ENCODE results near the gene HSF5.

DNA sequence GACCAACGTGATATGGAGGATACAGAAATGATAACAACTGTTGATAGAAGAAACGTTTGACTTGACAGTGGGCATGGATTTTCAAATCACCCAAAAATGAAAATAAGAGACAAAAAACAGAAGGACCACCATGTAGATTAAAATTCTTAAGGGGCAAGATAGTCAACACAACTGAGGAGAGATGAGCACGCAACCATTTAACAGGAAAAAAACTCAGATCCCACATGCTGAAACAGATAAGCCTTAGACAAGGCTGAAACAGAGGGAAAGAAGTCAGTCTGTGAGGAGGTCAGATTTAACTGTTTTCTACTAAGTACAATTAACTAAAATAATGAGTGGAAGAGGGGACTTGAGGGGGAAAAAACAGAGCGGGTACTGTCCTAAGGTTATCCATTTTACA, 92.0 kb downstream of the HSF5 start:
- TF ChIP-seq, protein P1, sequence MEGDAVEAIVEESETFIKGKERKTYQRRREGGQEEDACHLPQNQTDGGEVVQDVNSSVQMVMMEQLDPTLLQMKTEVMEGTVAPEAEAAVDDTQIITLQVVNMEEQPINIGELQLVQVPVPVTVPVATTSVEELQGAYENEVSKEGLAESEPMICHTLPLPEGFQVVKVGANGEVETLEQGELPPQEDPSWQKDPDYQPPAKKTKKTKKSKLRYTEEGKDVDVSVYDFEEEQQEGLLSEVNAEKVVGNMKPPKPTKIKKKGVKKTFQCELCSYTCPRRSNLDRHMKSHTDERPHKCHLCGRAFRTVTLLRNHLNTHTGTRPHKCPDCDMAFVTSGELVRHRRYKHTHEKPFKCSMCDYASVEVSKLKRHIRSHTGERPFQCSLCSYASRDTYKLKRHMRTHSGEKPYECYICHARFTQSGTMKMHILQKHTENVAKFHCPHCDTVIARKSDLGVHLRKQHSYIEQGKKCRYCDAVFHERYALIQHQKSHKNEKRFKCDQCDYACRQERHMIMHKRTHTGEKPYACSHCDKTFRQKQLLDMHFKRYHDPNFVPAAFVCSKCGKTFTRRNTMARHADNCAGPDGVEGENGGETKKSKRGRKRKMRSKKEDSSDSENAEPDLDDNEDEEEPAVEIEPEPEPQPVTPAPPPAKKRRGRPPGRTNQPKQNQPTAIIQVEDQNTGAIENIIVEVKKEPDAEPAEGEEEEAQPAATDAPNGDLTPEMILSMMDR (IDR thresholded peaks at IDR 0.05) = no peak
- TF ChIP-seq POLR2A (IDR thresholded peaks at IDR 0.05) = no peak
